ENCODE data around the gene NKAIN1. TPM values are rescaled to one million over a fixed set of nuclear protein-coding genes. Genes with fewer than 3 reads are reported as not detected.
A peak's percentile ranks its signal among the peaks of the same experiment; 100 is the strongest.
"Not testable (repeated sequence)": the region's sequence is repeated elsewhere in the genome, so short reads cannot be mapped to it uniquely, and the experiment has no call there.

The NKAIN1 gene
- total RNA-seq, 1 donor from 2014 or later: 28.1 TPM

GRCh38 chr1:31199236-31199790 is 40.4 kb downstream of the NKAIN1 start:
- FAIRE-seq (no peak), DNase-seq (ENCODE audit: low spot score in 2 of 2) (no peak)

GRCh38 chr1:31198600-31198999 is 41.1 kb downstream of the NKAIN1 start:
- FAIRE-seq (no peak), DNase-seq (ENCODE audit: low spot score in 2 of 2) (no peak)

- DNase-seq (ENCODE audit: low spot score in 2 of 2) (no peak), FAIRE-seq (no peak)
Observed at GRCh38 chr1:31198150-31198549, 41.5 kb downstream of the NKAIN1 start.

- FAIRE-seq (no peak), DNase-seq (ENCODE audit: low spot score in 2 of 2) (no peak)
Observed at GRCh38 chr1:31196685-31197084, 43.0 kb downstream of the NKAIN1 start.

GRCh38 chr1:31195267-31195666 is 44.4 kb downstream of the NKAIN1 start:
- FAIRE-seq; DNase-seq (ENCODE audit: low spot score in 2 of 2): not testable (repeated sequence)

GRCh38 chr1:31193729-31194128 is 46.0 kb downstream of the NKAIN1 start:
- no peak for DNase-seq (ENCODE audit: low spot score in 2 of 2)
- no peak for FAIRE-seq

- DNase-seq (ENCODE audit: low spot score in 2 of 2): no peak
Observed at GRCh38 chr1:31191281-31191680, 48.4 kb downstream of the NKAIN1 start.

GRCh38 chr1:31189696-31190674 is 49.7 kb downstream of the NKAIN1 start:
- no peak for DNase-seq (ENCODE audit: low spot score in 2 of 2)
- no peak for FAIRE-seq

More at GRCh38 chr1:31191281-31191680, 48.4 kb downstream of the NKAIN1 start:
- FAIRE-seq: no peak

GRCh38 chr1:31183927-31184554 is 55.6 kb downstream of the NKAIN1 start:
- peak; percentile 48 to 62 for DNase-seq (ENCODE audit: low spot score in 2 of 2)
- no peak for FAIRE-seq

- DNase-seq (ENCODE audit: low spot score in 2 of 2): no peak
- FAIRE-seq: no peak
Observed at GRCh38 chr1:31183126-31183525, 56.6 kb downstream of the NKAIN1 start.

- FAIRE-seq (no peak), DNase-seq (ENCODE audit: low spot score in 2 of 2) (peak; percentile 64 to 75)
Observed at GRCh38 chr1:31182352-31182751, 57.3 kb downstream of the NKAIN1 start.

GRCh38 chr1:31181515-31182343 is 58.0 kb downstream of the NKAIN1 start:
- DNase-seq (ENCODE audit: low spot score in 2 of 2): peak; percentile 61 to 66
- FAIRE-seq: no peak

- FAIRE-seq (no peak), DNase-seq (ENCODE audit: low spot score in 2 of 2) (no peak)
Observed at GRCh38 chr1:31180338-31180737, 59.3 kb downstream of the NKAIN1 start.

- not testable (repeated sequence) for FAIRE-seq
Observed at GRCh38 chr1:31176291-31176690, 63.4 kb downstream of the NKAIN1 start.

GRCh38 chr1:31170486-31170735 is 69.3 kb downstream of the NKAIN1 start:
- DNase-seq (ENCODE audit: low spot score in 2 of 2) (no peak), FAIRE-seq (no peak)

More at GRCh38 chr1:31176291-31176690, 63.4 kb downstream of the NKAIN1 start:
- not testable (repeated sequence) for DNase-seq (ENCODE audit: low spot score in 2 of 2)

GRCh38 chr1:31166462-31166861 is 73.2 kb downstream of the NKAIN1 start:
- DNase-seq (ENCODE audit: low spot score in 2 of 2) (no peak), FAIRE-seq (no peak)

GRCh38 chr1:31164291-31164690 is 75.4 kb downstream of the NKAIN1 start:
- no peak for FAIRE-seq

GRCh38 chr1:31163866-31164265 is 75.8 kb downstream of the NKAIN1 start:
- no peak for FAIRE-seq
- no peak for DNase-seq (ENCODE audit: low spot score in 2 of 2)

More at GRCh38 chr1:31164291-31164690, 75.4 kb downstream of the NKAIN1 start:
- no peak for DNase-seq (ENCODE audit: low spot score in 2 of 2)

- DNase-seq (ENCODE audit: low spot score in 2 of 2): no peak
- no peak for FAIRE-seq
Observed at GRCh38 chr1:31161571-31161970, 78.1 kb downstream of the NKAIN1 start.

GRCh38 chr1:31159869-31160611 is 79.6 kb downstream of the NKAIN1 start:
- no peak for FAIRE-seq
- DNase-seq (ENCODE audit: low spot score in 2 of 2): no peak
